Stimulated activated CD8-positive, alpha-beta memory T cell treated with anti-CD3 and anti-CD28 coated beads, Interleukin-4, amount 100 ng/mL, for 48 hours (primary cell): Measurements from ENCODE around the gene BBS4.
A peak's percentile ranks its signal among the peaks of the same experiment; 100 is the strongest.

Source experiments
- DNase-seq: peaks from one replicate; pipeline ENCODE4 v3.0.0-alpha.2; 2020

The BBS4 gene

DNA sequence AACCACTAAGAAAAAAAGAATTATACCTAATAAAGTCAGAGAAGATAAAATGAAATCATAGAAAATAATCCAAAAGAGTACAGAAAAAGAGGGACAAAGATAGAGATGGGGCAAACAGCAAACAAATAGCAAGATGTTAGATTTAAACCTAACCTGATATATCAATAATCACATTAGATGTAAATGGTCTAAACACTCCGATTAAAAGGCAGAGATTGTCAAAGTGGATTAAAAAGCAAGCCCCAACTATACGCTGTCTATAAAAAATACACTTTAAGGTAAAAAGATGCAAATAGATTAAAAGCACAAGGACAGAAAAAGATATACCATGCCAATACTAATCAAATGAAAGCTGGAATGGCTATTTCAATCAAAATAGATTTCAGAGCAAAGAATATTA, 80.8 kb downstream of the BBS4 start:
- DNase-seq: no peak

DNA sequence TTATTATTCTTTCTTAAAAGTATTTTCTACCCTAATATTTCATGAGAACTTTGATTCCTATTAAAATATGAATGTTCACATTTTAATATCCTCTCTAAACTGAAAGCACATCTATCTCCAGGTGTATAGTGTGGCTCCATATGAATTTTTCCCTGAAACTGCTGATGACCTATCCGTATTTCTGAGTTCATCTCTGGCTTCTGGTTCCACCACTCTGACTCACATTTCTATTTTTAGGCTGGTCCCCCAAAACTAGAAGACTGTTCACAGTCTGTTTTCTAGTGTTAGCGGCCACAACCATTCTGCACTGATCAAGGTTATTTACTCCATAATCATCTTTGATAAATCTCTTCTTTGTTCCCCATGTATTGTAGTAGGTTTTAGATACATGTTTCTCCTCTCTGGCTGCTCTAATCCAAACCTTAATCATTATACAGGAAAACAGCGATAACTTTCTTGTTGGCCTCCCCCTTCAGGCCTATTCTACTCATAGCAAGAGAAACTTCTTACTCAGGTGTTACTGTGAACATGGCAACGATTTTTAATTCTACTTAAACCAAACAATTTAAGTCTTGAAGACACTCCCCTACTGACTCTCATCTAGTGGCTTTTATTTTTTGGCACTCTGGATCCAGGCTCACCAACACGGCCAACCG, 84.8 kb downstream of the BBS4 start:
- DNase-seq: no peak

DNA sequence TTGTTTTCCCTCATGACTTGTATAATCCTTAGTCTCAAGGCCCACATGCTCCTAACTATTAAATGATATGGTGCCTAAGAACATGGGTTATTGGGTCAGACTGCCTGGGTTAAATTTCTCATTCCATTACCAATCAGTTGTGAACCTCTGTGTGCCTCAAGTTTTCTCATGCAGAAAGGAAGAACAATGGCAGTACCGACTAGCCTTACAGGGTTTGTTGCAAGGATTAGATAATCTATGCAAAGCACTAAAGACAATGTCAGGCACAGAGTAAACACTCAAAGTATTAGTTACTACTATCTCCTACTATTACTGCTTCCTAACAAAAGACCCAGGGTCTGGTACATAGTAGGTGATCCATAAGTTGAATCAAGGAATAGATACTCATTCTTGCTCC, 85.3 kb downstream of the BBS4 start:
- no peak for DNase-seq

DNA sequence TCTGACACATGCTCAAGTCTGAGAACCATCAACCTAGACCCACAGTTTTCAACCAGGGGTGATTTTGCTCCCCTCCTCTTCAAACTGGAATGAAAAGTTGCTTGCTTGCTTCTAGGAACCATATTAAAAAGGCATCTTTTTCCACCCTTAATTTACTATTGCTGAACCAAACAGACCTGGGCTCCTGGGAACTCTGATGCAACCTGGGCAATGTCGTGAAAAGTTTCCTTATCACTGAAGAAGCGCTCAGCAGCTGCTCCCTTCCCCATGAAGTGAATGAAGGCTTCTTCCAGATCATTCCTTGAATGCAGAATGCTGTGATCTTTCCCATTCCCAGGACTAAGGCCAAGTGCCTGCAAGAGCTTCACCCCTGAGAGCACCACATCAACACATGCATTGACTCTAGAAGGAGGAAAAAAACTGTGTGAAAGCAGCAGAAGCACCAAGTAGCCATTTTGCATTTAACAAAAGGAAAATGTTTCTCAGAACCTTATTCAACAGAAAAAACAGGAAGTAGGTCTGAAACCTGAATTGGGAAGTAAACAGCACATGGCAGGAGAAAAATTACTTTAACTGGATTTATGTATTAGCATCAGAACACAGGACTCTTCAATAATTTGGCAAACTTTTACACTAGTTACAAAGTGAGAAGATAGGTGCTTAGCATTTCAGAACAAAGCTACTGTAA, 88.8 kb downstream of the BBS4 start:
- DNase-seq: no peak

DNA sequence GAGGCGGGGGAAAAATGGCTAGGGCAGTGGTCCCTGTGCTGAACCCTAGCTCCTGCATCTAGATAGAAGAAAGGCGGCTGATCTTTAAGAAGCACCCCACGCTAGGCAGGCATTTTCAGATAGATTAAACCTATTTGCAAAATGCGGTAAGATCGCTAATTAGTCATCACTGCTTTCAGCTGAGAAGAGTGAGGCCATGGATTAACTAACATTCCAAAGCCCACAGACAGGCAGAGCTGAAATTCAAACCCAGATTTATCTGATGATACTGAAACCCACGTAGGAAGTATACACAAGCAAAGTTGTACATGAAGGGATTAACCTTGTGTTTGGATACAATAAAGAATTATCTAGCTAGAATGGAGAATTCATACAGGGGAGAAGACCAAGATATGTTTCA, 92.8 kb downstream of the BBS4 start:
- no peak for DNase-seq

DNA sequence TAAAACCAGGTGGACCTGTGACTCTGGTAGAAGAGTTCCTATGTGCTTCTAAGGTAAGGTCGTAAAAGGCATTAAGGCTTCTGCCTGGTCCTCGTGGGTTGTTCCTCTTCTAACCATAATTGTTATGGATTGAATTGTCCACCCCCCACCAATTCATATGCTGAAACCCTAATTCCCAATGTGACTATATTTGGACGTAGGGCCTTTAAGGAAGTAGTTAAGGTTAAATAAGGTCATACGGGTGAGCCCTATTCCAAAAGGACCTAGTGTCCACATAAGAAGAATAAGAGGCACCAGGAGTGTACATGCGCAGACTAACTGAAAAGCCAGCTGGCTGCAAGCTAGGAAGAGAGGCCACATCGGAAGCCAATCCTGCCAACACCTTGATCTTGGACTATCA, 95.6 kb downstream of the BBS4 start:
- DNase-seq: no peak

DNA sequence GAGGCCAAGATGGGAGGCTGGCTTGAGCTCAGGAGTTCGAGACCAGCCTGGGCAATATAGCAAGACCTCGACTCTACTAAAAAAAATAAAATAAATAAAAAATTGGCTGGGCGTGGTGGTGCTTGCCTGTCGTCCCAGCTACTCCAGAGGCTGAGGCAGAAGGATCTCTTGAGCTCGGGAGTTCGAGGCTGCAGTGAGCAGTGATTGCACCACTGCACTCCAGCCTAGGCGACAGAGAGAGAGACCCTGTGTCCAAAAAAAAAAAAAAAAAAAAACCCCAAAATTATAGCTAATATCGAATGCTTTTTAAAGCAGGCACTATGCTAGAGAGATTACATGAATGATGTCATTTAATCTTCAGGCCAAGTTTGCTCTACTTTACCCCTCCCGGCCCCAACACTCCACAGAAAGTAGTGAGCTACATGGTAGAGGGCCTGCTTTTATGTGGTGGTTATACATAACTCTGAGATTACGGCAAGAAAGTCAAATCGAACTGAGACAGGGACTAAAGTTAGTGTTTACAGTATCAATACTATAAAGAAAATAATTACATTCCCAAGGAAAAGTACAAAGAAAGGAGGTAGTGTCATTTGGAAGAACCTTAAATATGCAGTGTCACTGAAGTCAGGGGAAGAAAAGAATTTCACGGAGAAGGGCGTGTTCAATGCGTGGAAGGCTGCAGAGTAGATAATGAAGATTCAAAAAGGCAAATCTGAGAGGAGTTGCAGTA, 96.4 kb downstream of the BBS4 start:
- DNase-seq: no peak

DNA sequence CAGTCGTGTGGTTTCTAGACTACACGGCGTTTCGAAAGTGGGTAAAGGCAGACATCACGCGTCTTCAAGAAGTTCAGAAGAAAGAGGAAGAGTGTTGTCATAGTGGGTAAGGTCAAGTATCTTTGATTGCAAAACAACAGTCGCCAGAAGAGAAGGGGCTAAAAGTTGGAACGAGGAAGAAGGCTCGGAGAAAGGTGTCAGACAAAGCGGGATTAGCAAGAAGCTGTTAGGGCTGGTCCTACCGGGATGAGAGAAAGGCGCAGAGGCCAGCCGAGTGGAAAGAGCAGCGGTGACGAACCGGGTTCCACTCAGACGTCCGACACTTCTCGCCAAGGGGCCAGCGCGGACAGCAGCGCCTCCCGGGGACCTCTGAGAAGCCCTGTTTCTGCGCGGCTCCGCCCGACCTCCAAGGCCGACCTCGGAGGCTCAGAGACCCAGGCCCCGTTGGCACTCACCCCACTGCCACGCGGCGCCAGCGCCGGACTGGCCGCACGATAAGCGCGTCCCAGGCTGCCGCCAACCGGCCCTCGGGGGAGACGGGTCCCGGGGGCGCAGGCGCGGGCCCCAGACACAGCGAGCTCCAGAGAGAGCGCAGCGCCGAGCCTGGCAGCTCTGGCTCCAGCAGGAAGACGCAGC, 97.1 kb downstream of the BBS4 start:
- DNase-seq: peak; percentile 56

DNA sequence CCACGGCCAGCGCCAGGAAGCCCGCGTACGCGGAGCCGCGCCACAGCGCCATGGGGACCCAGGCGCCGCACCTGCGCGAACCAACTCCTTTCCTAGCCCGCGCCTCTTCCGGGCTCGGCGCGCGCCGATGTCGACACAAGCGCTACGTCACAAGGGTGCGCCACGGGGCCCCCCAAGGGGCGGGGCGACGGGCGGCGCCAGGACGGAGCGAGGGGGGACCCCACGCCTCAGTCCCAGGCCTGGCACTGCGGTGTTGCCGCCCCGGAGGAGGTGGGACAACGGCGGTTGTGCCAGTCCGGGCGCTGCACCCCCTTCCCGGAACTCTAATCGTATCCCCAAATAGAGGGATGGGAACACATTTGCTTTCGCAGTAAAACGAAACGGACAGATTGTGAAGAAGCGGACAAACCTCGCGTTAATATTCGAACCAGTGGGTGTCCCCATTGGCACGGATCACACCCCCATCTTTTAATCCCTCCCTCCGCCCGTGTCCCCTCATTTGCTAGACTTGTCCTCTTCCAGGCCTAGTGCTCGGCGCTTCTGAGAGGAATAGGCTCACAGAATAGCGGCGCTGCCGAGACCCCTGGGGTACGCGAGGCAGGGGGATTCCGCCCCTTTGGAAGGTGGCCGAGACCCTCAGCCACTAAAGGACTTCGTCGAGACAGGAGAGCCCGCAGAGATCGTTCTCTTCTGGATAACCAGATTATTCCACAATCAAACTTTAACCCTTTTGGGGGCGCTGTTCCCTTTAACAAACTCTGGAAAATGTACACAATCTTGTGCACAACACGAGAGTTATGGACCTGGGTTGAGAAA, 97.8 kb downstream of the BBS4 start, which contains the start of gene ADPGK:
ADPGK (minus strand) TSS at position 119 of the 816 bp plus-strand sequence; CDS start at position 52, 67 bp downstream.
- DNase-seq: peak; percentile 96

DNA sequence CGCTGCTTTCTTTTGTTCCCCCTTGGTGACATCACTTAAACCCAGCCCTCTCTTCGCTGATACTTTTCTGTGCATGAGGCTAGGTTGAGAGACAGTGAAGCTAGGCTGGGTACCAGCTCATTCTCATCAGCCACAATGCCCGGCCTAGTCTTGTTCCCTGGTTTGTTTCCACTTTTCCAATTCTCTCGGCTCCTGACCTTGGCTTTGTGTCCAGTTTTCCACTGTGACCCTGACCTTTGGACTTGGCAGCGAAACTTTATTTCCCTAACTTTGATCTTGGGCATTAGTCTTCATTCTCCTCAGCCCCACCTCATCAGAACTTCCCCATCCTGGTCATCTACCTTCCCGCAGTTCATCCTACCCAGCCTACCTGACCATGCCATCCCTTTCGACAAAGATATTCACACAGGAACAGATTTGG, 98.5 kb downstream of the BBS4 start:
- DNase-seq: no peak

DNA sequence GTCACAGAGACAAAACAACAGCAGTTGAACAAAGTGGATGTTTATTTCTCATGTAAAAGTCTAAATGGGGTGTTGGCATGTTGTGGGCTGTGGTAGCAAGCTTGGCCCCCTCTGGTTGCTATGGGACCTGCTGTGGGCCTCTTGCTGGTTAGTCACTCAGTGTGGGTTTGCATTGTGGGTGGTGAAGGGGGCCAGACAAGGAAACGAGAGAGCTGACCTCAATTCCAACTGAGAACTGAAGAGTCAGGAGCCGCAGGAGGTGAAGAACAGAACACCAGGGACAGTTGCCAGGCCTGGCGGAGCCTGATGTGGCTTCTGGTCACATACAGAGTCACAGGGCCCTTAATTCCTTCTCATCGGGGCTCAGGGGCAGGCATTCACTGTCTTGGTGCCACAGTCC, 99.4 kb downstream of the BBS4 start:
- DNase-seq: peak; percentile 74

DNA sequence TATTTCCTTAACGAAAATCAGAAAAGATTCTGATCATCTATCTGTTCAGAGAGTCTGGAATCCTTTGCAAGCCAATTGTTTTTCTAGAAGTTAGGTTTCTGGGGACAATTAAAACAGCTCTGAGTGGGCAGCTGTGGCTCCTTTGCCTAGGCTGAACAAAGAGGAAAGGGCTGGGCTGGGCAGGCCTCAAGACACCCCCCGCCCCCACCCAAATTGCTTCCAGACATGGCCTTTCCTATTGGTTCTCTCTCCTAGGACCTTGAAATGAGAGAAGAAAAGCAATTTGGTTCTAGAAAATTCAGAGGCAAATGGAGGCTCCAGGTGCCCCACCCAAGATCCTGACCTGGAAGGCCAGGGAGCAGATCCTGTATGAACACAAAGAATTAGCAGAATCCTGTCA, 99.8 kb downstream of the BBS4 start:
- DNase-seq: no peak

DNA sequence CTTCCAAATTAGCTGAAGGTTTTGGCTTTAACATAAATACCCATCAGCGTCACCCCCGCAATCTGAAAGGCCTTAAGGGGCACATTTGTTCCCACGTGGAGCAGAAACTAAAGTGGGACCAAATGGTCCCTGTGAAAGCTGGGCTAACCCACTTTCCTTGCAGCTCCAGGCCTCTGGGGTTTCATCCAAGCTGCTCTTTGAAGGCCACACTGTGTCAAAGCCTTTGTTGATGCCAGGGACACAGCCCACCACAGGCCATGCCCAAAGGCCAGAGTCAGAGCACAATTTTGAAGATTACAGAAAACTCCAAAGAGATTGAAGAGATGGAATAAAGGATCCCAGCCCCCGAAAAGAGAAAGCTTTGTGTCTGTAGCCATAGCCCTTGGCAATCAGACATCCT, 100.2 kb downstream of the BBS4 start:
- DNase-seq: no peak

DNA sequence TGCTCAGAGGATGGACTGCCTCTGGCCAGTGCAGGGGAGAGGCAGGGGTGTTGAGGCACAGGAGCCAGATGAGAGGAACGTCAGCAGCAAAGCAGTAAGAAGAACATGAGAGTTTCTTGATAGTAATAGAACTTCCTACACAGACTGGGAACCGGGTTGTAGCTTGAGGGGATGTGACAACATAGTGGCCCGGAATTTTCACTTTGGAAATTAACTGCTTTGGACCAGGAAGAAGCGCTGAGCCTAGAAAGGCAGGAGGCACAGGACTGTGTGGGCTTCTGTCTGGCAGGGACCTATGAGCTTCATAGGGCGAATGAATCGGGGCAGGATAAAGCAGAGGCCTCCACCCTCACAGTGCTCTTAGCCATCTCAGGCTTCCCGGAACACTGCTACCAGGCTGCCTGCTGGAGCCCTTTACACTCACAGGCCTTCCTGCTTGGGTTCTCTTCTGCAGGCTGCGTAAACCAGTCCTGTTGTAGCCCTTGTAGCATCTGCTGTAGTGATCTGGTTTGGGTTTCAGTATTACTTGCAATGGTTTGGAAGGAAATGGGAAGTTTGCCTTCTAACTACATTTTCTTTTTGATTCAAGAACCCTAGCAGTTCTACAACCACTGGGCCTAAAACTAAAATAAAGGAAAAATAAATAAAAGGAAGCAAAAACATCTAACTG, 100.8 kb downstream of the BBS4 start:
- no peak for DNase-seq

DNA sequence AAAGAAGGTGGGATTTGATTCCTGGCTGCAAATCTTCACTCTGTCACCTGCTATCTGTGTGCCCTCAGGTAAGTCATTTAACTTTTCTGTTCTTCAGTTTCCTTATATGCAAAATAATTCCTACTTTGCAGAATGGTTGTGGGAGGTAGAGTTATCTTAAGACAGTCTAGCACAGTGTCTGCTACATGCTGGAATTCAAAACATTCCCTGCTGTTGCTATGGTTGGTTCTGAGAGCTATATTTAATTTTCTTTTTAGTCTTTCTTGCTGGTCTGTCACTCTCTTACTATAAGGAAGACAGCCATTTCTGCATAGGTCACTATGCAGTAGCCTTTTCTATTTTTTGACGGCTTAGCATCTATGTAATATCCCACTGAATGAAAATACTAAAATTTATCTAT, 101.5 kb downstream of the BBS4 start:
- DNase-seq: no peak
